Colon (tissue), 2 donors: ENCODE measurements around the gene DCST2.
A peak's percentile ranks its signal among the peaks of the same experiment; 100 is the strongest.
"Not testable (repeated sequence)": the region's sequence is repeated elsewhere in the genome, so short reads cannot be mapped to it uniquely, and the experiment has no call there.

Source experiments
- FAIRE-seq: peaks from 2 replicates; lab custom pipeline; 2012; peaks lifted over from hg19 to GRCh38; lab: Jason Lieb, UNC
- donor health status: control.
- donor health status: control.

DCST2 gene

DNA sequence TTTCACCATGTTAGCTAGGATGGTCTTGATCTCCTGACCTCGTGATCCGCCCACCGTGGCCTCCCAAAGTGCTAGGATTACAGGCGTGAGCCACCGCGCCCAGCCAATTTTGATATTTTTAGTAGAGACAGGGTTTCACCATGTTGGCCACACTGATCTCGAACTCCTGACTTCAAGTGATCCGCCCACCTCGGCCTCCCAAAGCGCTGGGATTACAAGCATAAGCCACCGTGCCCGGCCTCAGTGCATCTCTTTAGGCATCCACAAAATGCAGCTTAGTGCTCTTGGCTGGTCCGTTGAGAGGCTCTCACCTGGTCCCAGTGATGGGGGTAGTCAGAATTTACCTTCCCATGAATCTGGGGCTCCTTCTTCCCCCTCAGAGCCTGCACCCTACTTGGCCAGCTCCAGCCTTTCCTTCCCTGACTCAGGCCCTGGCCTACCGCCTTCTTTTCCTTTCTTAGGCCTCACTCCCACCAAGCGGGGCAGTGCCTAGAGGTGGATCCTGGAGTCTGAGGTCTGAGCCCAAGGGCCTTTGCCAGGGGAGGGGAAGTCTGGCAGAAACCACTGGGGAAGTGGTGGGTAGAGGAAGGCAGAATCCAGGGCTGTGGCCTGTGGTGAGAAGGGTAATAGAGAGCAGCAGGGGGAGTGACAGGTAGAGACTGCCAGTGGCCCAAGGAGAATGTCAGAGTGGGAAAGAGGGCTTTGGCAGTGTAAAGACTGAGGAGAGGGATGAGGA lies 36.4 kb downstream of the DCST2 start:
- FAIRE-seq: no peak

DNA sequence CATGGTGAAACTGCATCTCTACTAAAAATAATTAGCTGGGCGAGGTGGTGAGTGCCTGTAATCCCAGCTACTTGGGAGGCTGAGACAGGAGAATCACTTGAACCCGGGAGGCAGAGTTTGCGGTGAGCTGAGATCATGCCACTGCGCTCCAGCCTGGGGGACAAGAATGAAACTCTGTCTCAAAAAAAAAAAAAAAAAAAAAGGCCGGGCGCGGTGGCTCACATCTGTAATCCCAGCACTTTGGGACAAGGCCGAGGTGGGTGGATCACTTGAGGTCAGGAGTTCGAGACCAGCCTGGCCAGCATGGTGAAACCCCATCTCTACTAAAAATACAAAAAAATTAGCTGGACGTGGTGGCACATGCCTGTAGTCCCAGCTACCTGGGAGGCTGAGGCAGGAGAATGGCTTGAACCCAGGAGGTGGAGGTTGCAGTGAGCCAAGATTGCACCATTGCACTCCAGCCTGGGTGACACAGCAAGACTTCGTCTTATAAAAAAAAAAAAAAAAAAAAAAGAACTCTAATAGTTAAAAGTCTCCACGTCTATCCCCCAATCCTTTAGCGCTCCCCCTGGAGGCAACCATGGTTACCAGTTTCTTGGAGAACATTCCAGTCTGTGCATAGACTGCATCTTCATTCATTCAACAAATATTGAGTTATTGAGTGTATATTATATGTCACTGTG lies 38.1 kb downstream of the DCST2 start:
- not testable (repeated sequence) for FAIRE-seq

DNA sequence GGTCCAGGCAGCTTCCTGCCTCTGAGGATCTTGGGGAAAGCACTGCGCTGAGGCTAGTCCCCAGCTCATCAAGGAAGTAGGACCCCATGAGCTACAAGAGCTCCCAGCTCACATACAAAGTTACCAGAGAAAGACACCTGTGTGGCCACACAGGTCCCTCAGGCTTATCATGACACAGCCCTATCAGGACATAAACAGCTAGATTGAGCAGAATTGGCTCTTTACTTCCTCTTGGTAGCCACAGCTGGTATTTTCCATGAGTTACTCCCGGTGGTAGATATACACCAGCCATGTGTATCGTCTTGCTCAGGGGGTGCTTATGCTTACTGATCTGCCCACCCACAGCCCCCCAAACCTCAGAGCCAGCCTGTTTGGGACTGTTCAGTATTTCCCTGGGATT lies 39.0 kb downstream of the DCST2 start:
- FAIRE-seq: no peak

DNA sequence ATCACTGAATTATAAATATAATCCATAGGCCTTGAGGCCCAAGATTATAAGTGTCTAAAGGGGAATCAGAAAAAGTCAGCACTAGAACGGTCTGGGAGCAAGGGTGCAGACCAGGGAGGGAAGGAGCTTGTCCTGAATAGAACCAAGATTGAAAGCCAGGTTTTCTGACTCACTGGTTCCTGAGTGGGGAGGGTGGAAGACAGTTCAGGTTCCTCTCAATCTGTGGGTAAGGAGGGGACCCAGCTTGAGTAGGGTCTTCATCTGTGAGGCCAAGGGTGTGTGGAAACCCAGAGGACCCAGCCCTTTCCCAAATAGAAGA lies 39.4 kb downstream of the DCST2 start:
- no peak for FAIRE-seq

DNA sequence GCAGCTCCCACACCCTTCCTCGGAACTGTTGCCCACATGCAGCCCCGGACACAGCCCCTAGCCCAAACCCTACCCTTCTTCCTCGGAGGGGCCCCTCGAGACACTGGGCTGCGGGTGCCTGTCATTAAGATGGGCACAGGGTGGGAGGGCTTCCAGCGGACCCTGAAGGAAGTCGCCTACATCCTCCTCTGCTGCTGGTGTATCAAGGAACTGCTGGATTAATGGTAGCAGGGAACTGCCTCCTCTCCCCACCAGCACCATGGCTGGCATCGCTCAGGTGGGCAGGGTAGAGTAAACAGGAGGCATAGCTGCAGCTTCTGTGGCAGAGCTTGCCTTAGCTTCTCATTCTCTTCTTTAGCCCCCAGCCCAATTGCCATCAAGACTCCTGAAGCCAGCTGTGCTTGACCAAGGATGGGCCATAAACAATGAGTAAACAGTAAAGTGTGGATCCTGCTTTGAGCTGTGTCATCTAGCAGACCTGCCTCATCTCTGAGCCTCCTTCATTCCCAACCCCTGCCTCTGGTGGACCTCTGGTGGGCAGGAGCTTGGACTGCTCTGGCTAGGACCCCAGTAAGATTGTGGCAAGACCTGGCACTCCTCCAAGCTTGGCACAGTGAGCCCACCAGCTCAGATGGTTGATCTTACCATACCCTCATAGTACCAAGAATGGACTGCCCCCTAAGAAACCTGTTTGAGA lies 39.9 kb downstream of the DCST2 start, which contains the start of gene LENEP:
Gene LENEP (plus strand): TSS at position 15 of the 697 bp plus-strand sequence. CDS start 22 bp downstream, at position 37.
- no peak for FAIRE-seq

DNA sequence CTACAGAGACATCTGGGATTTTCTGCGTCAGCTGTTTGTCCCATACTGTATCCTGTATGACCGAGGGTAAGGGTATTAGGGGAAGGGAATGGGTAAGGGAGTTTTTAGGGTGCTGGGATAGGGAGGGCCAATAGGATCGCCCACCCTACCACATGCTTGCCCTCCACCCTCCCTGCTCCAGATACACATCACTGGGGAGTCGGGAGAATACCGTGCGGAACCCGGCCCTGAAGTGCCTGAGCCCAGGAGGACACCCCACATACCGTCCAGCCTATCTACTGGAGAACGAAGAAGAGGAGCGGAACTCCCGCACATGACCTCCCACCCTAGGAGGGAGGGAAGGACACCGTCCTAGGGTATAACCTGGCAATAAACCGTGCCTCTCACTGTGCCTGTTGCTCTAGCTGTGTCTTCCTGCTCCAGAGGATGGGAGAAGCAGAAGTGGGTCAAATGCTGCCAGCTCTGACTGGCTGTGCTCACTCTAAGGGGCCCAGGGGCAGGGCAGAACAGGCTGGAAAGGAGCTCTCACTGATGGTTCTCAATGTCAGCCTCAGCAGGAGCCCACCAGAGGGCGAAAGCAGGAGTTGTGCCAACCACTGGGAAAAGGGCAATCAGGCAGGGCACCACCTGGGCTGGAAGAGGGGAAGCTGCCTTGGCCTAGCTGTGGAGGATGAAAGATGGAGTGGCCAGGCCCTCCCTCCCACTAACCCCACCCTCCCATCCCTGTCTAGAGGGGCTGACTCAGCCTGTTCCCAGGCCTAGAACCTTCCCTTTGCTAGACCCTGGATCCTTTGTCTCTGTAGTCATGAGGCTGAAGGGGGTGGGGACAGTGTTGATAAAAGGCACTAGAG lies 40.6 kb downstream of the DCST2 start:
- no peak for FAIRE-seq

DNA sequence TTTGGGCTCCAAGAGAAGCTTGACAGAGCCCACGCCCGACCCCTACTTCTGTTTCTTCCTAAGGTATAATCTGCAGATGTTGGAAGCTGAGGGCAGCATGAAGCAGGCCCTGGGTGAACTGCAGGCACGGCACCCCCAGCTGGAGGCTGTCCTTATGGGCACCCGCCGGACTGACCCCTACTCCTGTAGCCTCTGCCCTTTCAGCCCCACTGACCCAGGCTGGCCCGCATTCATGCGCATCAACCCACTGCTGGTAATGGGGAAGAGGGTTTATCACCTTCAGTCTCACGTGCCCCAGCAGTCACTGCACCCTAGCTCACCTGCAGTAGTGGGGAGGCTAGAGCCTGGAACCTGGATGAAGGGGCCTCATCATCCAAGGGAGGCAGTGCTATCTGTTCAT lies 43.3 kb downstream of the DCST2 start:
- no peak for FAIRE-seq

DNA sequence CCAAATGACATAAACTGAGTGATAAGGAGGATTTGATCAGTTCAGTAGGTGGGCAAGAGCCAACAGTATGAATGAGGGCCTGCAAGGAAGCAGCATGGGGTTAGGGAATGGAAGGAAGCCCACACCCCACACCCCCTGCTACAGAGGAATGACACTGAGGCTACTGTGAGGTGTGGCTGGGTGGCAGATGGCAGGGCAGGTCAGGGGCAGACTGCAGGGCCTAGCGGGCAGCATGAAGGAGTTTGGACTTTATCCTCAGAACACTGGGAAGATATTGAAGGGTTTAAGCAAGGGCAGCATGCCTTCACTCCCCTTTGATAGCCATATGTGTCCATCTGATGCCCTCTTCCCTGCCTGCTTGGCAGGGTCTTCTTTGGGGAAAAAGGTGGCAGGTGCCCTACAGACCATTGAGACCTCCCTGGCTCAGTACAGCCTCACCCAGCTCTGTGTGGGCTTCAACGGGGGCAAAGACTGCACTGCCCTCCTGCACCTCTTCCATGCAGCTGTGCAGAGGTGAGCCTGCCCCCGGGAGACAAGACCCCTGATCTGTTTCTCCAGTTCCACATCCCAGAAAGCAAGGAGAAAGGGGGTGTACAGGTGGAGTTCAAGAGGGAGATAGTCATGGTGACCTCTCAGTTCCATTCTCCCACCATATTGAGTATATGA lies 44.3 kb downstream of the DCST2 start:
- no peak for FAIRE-seq

DNA sequence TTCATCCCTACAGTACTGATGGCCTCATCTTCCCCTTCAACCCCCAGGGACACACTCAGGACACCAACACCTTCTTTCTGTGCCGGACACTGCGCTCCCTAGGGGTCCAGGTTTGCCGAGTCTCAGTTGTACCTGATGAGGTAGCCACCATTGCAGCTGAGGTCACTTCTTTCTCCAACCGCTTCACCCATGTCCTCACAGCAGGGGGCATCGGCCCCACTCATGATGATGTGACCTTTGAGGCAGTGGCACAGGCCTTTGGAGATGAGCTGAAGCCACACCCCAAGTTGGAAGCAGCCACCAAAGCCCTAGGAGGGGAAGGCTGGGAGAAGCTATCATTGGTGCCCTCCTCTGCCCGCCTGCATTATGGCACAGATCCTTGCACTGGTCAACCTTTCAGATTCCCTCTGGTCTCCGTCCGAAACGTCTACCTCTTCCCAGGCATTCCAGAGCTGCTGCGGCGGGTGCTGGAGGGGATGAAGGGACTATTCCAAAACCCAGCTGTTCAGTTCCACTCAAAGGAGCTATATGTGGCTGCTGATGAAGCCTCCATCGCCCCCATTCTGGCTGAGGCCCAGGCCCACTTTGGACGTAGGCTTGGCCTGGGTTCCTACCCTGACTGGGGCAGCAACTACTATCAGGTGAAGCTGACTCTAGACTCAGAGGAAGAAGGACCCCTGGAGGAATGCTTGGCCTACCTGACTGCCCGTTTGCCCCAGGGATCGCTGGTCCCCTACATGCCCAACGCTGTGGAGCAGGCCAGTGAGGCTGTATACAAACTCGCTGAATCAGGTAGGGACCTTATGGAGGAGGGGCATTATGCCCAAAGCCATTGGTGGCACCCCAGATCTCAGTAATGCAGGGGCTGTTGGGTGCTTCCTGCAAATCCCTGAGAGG lies 45.3 kb downstream of the DCST2 start:
- FAIRE-seq: no peak

DNA sequence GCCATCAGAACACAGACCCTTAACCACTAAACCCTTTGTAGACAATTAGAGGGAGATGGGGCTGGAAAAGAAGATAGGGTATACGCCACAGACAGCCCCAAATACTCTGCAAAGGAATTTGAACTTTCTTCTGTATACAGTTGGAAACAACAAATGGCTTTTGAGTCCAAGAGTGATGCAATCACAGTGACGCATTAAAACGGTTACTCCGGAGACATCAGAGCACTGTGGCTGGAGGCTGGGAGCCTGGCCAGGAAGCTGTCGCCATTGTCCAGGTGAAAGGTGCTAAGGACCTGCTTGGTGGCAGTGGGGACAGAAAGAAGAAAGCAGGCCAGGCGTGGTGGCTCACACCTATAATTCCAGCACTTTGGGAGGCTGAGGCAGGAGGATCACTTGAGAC lies 46.3 kb downstream of the DCST2 start:
- FAIRE-seq: no peak

DNA sequence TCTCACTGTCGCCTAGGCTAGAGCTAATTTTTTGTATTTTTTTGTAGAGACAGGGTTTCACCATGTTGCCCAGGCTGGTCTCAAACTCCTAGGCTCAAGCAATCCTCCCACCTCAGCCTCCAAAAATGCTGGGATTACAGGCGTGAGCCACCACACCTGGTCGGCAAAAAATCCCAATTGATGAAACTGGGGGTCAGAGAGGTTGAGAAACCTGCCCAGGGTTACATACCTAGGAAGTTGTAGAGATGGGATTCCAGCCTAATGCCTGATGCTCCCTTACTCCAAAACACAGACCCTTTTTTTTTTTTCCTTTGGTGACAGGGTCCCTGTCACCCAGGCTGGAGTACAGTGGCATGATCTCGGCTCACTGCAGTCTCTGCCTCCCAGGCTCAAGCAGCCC lies 46.8 kb downstream of the DCST2 start:
- FAIRE-seq: not testable (repeated sequence)

DNA sequence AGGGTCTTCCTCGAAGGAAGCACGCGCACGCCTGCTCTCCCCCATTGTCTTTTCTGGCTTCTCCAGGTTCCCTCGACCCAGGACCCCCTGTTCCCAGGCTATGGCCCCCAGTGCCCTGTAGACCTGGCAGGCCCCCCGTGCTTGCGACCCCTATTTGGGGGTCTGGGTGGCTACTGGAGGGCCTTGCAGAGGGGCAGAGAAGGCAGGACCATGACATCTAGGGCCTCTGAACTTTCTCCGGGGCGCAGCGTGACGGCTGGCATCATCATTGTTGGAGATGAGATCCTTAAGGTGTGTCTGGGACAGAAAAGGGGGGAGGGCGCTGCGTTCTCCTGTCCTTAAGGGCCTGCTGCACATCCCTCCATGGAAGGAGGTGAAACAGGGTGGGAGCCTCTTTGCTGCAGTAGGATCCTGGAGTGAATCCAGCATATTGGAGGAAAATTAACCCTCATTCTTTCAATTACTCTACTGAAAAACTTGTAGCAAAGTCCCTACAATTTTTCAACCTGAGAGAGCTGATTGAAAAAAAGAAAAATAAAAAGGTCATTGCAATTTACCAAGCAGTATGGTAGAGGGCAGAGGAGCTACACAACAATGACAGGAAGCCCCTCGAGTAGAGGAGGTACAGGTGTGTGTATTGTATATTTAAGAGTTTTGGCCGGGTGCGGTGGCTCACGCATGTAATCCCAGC lies 49.7 kb downstream of the DCST2 start:
- FAIRE-seq: no peak

DNA sequence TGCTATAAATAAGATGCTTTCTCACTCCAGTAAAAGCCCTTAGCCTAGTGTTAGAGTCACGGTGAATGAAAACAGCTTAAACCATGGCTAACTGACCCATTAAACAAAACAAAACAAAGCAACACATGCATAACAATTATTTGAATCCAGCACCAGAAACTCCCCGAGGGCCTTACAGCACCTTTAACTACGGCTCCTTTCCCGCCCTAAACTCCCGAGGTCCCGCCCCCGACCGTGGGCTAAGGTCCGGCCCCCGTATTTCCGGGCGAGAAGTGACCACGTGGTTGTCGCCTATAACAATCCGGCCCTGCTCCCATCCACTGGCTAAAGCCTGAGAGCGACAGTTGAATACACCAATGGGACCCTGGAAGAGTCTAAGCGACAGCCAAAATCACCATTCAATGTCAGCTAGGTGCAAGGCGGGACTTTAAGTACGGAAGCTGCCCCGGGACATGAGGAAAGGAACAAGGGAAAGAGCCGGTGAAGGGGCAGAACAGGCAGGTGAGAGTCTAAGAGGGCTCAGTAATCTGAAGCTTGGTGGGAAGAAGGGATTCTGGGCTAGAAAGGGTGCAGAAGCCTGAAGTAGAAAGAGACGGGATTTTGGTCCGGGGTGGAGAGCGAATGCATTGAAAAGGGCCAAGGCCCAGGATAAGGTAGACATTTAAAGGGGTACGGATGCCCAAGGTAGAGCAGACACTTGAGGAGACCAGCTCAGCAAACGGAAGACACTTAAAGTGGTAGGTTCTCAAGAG lies 50.5 kb downstream of the DCST2 start, which contains the start of gene FLAD1:
Gene FLAD1 (plus strand): TSS at position 448 of the 752 bp plus-strand sequence. CDS start 351 bp downstream, outside the sequence.
- peak; percentile 85 for FAIRE-seq

DNA sequence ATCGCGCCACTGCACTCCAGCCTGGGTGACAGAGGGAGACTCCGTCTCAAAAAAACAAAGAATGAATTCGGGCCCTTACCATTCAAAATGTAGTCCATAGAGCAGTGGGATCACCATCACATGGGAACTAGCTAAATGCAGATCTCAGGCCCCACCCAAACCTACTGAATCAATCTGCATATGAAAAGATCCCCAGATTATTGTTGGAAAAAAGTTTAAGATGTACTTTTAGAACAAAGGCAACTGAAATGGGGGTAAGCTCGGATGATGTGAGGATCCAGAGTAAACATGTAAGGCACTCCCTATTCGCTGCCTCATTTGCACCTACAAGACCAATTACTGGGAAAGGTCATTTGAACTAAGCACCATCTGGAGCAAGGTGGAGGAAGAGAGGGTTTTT lies 51.2 kb downstream of the DCST2 start:
- no peak for FAIRE-seq

DNA sequence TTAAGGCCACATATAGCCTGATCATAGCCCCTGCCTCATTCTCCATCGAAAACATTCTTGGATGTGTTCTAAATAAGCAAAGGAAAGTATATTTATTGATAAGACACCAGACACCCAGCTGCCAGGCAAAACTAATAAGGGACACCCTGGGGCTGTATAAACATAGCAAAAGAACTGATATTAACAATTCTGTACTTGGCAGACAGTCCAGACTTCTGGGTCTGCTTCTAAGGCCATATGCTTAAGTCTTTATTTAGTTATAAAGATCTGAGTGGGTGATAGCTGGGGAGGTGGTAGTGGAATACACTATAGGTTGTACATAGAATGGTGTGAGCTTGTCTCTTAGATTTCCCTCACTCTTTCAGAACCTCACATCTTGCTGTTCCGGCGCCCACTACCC lies 55.2 kb downstream of the DCST2 start:
- no peak for FAIRE-seq

DNA sequence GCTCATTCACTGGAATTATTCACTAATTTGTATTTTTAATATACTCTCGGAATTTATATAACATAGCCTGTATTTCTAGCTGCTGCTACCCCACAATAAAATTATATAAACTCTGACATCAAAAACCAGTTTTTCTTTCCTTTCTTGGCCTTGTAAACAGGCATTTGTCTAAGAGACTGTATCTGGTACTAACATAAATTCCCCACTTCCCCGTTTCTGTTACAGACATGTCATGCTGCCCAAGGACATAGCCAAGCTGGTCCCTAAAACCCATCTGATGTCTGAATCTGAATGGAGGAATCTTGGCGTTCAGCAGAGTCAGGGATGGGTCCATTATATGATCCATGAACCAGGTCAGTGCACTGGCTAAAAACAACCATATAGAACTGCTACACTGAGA lies 55.8 kb downstream of the DCST2 start:
- not testable (repeated sequence) for FAIRE-seq

DNA sequence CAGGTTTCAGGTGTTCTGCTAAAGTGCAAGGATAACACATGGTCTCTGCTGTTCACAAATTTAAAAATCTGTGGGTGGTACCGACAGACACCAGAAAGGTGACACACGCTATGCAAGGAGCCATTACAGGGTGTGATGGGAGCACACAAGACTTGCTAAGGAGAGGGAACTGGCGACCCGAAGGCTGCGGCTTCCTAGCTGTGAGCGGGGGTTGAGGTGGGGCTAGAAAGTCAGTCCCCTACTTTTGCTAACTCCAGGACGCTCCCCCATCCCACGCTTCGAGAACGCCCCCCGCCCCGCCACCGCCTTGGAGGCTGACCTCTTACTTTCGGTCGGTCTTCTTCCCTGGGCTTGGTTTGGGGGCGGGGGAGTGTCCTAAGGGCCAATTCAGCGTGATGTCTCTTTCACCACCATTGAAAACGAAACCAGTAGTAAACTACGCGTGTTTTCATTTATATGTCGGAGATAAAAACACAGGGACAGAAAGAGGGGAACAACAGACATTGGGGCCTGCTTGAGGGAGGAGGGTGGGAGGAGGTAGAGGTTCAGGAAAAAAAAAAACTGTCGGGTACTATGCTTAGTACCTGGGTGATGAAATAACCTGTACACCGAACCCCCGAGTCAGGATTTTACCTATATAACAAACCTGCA lies 58.0 kb downstream of the DCST2 start:
- FAIRE-seq: no peak

DNA sequence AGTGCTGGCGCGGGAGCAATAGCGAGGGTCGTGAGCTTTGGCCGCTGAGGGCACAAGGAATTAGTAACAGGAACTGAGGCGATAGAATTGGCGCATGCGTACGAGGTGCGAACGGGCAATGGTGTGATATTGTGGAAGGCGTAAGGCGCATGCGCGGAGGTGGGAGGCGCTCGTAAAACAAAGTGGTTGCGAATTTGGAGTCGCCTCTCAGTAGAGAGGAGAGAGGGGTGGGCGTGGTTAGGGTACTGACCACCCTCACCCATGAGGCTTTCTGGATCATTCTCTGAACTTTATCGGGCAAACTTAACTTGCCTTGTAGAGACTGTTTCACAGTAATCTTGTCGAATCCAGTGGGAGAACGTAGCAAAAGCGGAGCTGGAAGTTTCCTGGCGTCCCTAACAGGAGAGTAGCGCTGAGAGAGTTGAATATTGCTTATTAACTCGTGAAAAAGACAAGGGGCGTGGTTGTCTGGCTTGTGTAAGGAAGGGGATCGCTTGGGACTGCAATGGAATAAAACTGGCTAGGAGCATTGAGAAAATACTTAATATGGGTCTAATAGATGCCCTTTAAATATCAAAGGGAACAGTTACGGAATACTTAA lies 58.7 kb downstream of the DCST2 start:
- FAIRE-seq: no peak
